DND-41 (cell line): Measurements from ENCODE around the gene FMNL3.

Experiments
- ATAC-seq: fragments of 200-7000 bp; cut with Tn5 transposase; 3 replicates; pipeline ENCODE4 v1.9.1; 2021; ENCODE audit warnings: low read depth; ENCODE audit not compliant: insufficient read depth
- DNase-seq: peaks from one replicate; pipeline ENCODE4 v3.0.0-alpha.2; 2020
- H2AFZ ChIP-seq: 2 replicates; pipeline ENCODE4 v1.6.0; 2012; ENCODE audit warnings: low read depth, low read length
- H3K27ac ChIP-seq: 2 replicates; pipeline ENCODE4 v1.5.1; 2012; ENCODE audit warnings: low read length, inconsistent platforms
- H3K27me3 ChIP-seq: fragments of 200-600 bp; sonication (generic); 2 replicates; pipeline ENCODE4 v1.6.0; 2012; ENCODE audit warnings: low read length, mild to moderate bottlenecking, inconsistent platforms; ENCODE audit not compliant: insufficient read depth, poor library complexity
- H3K36me3 ChIP-seq: 2 replicates; pipeline ENCODE4 v1.5.1; 2012; ENCODE audit warnings: low read length, inconsistent platforms; ENCODE audit not compliant: insufficient read depth
- H3K4me1 ChIP-seq: 2 replicates; pipeline ENCODE4 v1.5.1; 2012; ENCODE audit warnings: mild to moderate bottlenecking, low read length; ENCODE audit not compliant: insufficient read depth
- H3K4me2 ChIP-seq: 2 replicates; pipeline ENCODE4 v1.6.0; 2012; ENCODE audit warnings: mild to moderate bottlenecking, moderate library complexity, low read length, inconsistent platforms; ENCODE audit not compliant: insufficient read depth
- H3K4me3 ChIP-seq, 2 experiments: fragments of 200-600 bp in 1 of 2; shearing (Covaris generic) in 1 of 2; 2 replicates each; pipeline ENCODE4 v1.5.1; 2012 to 2016; ENCODE audit warnings: inconsistent platforms in 2 of 2, low read length in 2 of 2, mild to moderate bottlenecking in 2 of 2, low read depth in 1 of 2, moderate library complexity in 1 of 2
- H3K79me2 ChIP-seq: 2 replicates; pipeline ENCODE4 v1.6.0; 2012; ENCODE audit warnings: low read length, inconsistent platforms; ENCODE audit not compliant: insufficient read depth
- H3K9ac ChIP-seq: 2 replicates; pipeline ENCODE4 v1.6.0; 2012; ENCODE audit warnings: low read depth, mild to moderate bottlenecking, inconsistent platforms, low read length, moderate library complexity
- H3K9me3 ChIP-seq: 2 replicates; pipeline ENCODE4 v1.5.1; 2012; ENCODE audit warnings: low read length, moderate library complexity, mild to moderate bottlenecking, inconsistent platforms; ENCODE audit not compliant: insufficient read depth, severe bottlenecking
- H4K20me1 ChIP-seq: 2 replicates; pipeline ENCODE4 v1.6.0; 2012; ENCODE audit warnings: low read length; ENCODE audit not compliant: insufficient read depth
- CTCF ChIP-seq: IDR thresholded peaks from 2 replicates; pipeline ENCODE4 v1.5.1; 2012; ENCODE audit warnings: borderline replicate concordance, low read length, moderate library complexity, mild to moderate bottlenecking; ENCODE audit not compliant: poor library complexity, severe bottlenecking; ENCODE audit errors: extremely low read depth
- EZH2 ChIP-seq: IDR thresholded peaks from 3 replicates; pipeline ENCODE4 v1.6.1; 2012; ENCODE audit warnings: borderline replicate concordance, low read depth, mild to moderate bottlenecking, moderate library complexity, low read length, inconsistent platforms; ENCODE audit not compliant: severe bottlenecking

FMNL3 gene

DNA sequence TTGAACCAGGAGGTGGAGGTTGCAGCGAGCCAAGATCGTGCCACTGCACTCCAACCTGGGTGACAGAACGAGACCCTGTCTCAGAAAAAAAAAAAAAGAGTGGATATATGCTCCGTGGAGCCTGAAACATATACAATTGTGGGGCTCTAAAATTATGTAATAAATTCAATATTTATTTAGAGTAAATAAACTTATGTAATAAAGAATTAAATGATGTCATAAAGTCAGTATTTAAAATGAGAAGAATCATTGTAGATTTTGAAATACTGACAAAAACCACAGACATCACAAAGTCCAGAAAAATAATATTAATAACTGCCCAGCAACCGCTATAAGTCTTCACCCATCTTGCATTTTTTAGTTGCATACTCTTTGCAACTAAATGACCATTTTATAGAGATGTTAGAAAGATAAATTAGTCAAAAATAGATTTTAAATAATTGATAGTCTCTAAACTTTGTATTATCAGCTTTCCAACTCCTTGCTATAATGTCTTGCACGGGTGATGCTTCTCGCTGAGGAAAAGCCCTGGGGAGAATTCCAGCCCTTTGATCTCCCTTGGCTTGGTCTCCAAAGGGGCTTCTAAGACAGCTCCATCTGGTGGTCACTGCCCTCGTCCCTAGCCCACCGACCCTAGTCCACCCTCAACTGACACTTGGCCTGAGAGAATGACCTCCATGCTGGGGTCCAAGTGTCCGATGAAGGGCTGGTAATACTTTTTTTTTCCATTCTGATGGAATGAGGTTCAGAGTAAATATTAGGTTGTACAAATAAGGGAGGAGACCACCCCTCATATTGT lies 26.2 kb upstream of the FMNL3 start:
- Histone ChIP-seq H3K79me2 (no peaks in the 10 kb centered on the region), H2AFZ (no peak overlapping the region), H3K27me3 (no peaks in the 10 kb centered on the region), H3K9me3 (no peaks in the 10 kb centered on the region), H3K4me1 (no peaks in the 10 kb centered on the region), H3K36me3 (no peaks in the 10 kb centered on the region), H4K20me1 (no peaks in the 10 kb centered on the region), H3K4me3 (no peak overlapping the region), H3K4me2 (no peak overlapping the region), H3K9ac (no peak overlapping the region), H3K27ac (no peak overlapping the region)
- TF ChIP-seq CTCF: no peak
- no peak for TF ChIP-seq EZH2
- DNase-seq: no peak
- ATAC-seq: no peak

- Histone ChIP-seq H2AFZ (no peak overlapping the region), H3K27ac (no peak overlapping the region), H3K79me2 (no peaks in the 10 kb centered on the region), H3K4me3 (no peak overlapping the region), H4K20me1 (no peaks in the 10 kb centered on the region), H3K27me3 (no peaks in the 10 kb centered on the region), H3K9ac (no peak overlapping the region), H3K36me3 (no peaks in the 10 kb centered on the region), H3K4me1 (no peaks in the 10 kb centered on the region), H3K4me2 (no peak overlapping the region), H3K9me3 (no peaks in the 10 kb centered on the region)
- ATAC-seq (no peak), DNase-seq (no peak)
- TF ChIP-seq EZH2: no peak
- TF ChIP-seq CTCF: no peak
Observed at GRCh38 chr12:49730568-49731101, 23.4 kb upstream of the FMNL3 start.

DNA sequence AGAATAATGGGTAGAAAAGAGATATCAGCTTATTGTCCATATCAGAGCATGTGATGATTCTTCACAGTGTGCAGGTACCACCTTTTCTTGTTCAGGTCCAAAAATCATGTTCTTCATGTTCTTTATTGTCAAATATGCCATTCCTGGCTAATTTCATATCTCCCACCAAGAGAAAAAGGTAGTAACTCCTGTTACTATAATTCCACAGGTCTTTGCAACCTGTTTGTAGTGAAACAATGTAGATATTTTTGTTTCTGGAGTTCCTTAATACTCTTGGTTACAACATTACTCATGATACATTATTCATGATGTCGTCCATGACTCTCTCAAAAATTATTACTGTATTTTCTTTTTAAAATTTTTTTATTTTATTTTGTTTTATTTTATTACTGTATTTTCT lies 22.8 kb upstream of the FMNL3 start:
- no peak overlapping the region for H3K9ac ChIP-seq
- no peaks in the 10 kb centered on the region for H3K36me3 ChIP-seq
- ATAC-seq (no peak), DNase-seq (no peak)
- H3K4me3 ChIP-seq: no peak overlapping the region
- TF ChIP-seq EZH2: no peak
- TF ChIP-seq CTCF: no peak
- H3K4me1 ChIP-seq: no peaks in the 10 kb centered on the region
- no peaks in the 10 kb centered on the region for H4K20me1 ChIP-seq
- no peaks in the 10 kb centered on the region for H3K9me3 ChIP-seq
- no peaks in the 10 kb centered on the region for H3K27me3 ChIP-seq
- no peak overlapping the region for H3K27ac ChIP-seq
- H3K79me2 ChIP-seq: no peaks in the 10 kb centered on the region
- H2AFZ ChIP-seq: no peak overlapping the region
- H3K4me2 ChIP-seq: no peak overlapping the region
